Thyroid gland (tissue), 4 donors: Measurements from ENCODE around the gene AK9.

Experiments used
- CTCF ChIP-seq, 6 experiments: fragments of 200-600 bp in 3 of 6; fragments of 450-650 bp in 3 of 6; sonication (generic) in 3 of 6; IDR thresholded peaks; one replicate each; pipeline ENCODE4 v1.5.1; 2016 to 2019; ENCODE audit warnings: antibody characterized with exemption in 6 of 6, mild to moderate bottlenecking in 2 of 6, inconsistent platforms in 1 of 6, moderate library complexity in 1 of 6
- POLR2A ChIP-seq, 2 donors: fragments of 450-650 bp; IDR thresholded peaks; one replicate each; pipeline ENCODE4 v1.6.1; 2017; ENCODE audit warnings: antibody characterized with exemption in 2 of 2, mild to moderate bottlenecking in 2 of 2, moderate library complexity in 1 of 2

- no peak for TF ChIP-seq CTCF (IDR thresholded peaks at IDR 0.05)
- TF ChIP-seq POLR2A (IDR thresholded peaks at IDR 0.05), result no peak
Observed at GRCh38 chr6:109717971-109718370, 27.0 kb upstream of the AK9 start.
